A172 (cell line): ENCODE measurements around the gene EFCAB12. TPM values are rescaled to one million over a fixed set of nuclear protein-coding genes. Genes with fewer than 3 reads are reported as not detected.

Experiments
- DNase-seq: peaks from one replicate; pipeline ENCODE4 v3.0.0-alpha.2; 2015; ENCODE audit warnings: low spot score
- total RNA-seq: library from RNA; depleted of rRNA; stranded (reverse); fragments of >200 nt; shearing (Covaris generic); gene quantifications from 2 replicates; pipeline ENCODE4 v1.2.3, GENCODE V29; 2014

EFCAB12 gene
- total RNA-seq, 1 experiment from 2014 or later, result 0.10 TPM

- DNase-seq, result no peak
These were observed 17.0 kb upstream of the EFCAB12 start for GRCh38 chr3:129445471-129445870.

- no peak for DNase-seq
These were observed 14.5 kb upstream of the EFCAB12 start for GRCh38 chr3:129442947-129443346.

GRCh38 chr3:129442486-129442885 is 14.1 kb upstream of the EFCAB12 start:
- no peak for DNase-seq

- peak; percentile 55 for DNase-seq
These were observed 13.3 kb upstream of the EFCAB12 start for GRCh38 chr3:129441782-129442181.

- DNase-seq, result no peak
These were observed 12.8 kb upstream of the EFCAB12 start for GRCh38 chr3:129441215-129441614.

GRCh38 chr3:129440618-129441190 is 12.3 kb upstream of the EFCAB12 start:
- DNase-seq, result no peak

- peak; percentile 100 for DNase-seq
These were observed 11.6 kb upstream of the EFCAB12 start, which contains the start of the genes IFT122 and MBD4 for GRCh38 chr3:129439817-129440617. Gene IFT122, plus strand, starts transcription at chr3:129440224. Its CDS starts 107 bp downstream, at chr3:129440331. Gene MBD4, minus strand, starts transcription at chr3:129439948. Its CDS starts 115 bp downstream, at chr3:129439833.

GRCh38 chr3:129439226-129439816 is 10.9 kb upstream of the EFCAB12 start:
- no peak for DNase-seq

GRCh38 chr3:129435367-129435766 is 6.9 kb upstream of the EFCAB12 start:
- DNase-seq, result no peak

GRCh38 chr3:129434140-129434539 is 5.7 kb upstream of the EFCAB12 start:
- DNase-seq, result no peak

GRCh38 chr3:129433565-129433964 is 5.1 kb upstream of the EFCAB12 start:
- DNase-seq, result no peak

- no peak for DNase-seq
These were observed 4.2 kb upstream of the EFCAB12 start for GRCh38 chr3:129432671-129433070.

- no peak for DNase-seq
These were observed 3.6 kb upstream of the EFCAB12 start for GRCh38 chr3:129432036-129432435.

- DNase-seq, result no peak
These were observed 1.2 kb upstream of the EFCAB12 start for GRCh38 chr3:129429602-129430001.

GRCh38 chr3:129429080-129429451 is 630 bp upstream of the EFCAB12 start:
- DNase-seq, result no peak

GRCh38 chr3:129428007-129428375 is 445 bp downstream of the EFCAB12 start:
- DNase-seq, result no peak

- DNase-seq, result no peak
These were observed 2.8 kb downstream of the EFCAB12 start for GRCh38 chr3:129425619-129426018.

- no peak for DNase-seq
These were observed 3.2 kb downstream of the EFCAB12 start for GRCh38 chr3:129425213-129425612.

- no peak for DNase-seq
These were observed 4.1 kb downstream of the EFCAB12 start for GRCh38 chr3:129424185-129424841.

- no peak for DNase-seq
These were observed 5.5 kb downstream of the EFCAB12 start for GRCh38 chr3:129422897-129423296.

GRCh38 chr3:129421988-129422745 is 6.3 kb downstream of the EFCAB12 start:
- no peak for DNase-seq
